ENCODE results near the gene ZBTB21.

Gene ZBTB21

GRCh38 chr21:41972511-41973205, 37.5 kb downstream of the ZBTB21 start:
- peaks cover 7% of the 10 kb centered on the region for H3K27me3 Mint-ChIP-seq (ENCODE audit: low read depth, poor library complexity)
- no peak for TF ChIP-seq CTCF (IDR thresholded peaks at IDR 0.05)
- peaks cover 5% of the 10 kb centered on the region for H3K36me3 Mint-ChIP-seq (ENCODE audit: low read depth)
- peak overlapping the region; percentile 50 for H3K27ac Mint-ChIP-seq
- DNase-seq, result no peak
- peaks cover 52% of the 10 kb centered on the region for H3K4me1 Mint-ChIP-seq
- H3K4me3 Mint-ChIP-seq, result no peak overlapping the region
- H3K9me3 Mint-ChIP-seq, result peaks cover 11% of the 10 kb centered on the region

GRCh38 chr21:41971891-41972290, 38.3 kb downstream of the ZBTB21 start:
- H3K4me3 Mint-ChIP-seq, result no peak overlapping the region
- H3K4me1 Mint-ChIP-seq, result peaks cover 60% of the 10 kb centered on the region
- DNase-seq, result no peak

GRCh38 chr21:41970751-41971653, 39.2 kb downstream of the ZBTB21 start:
- Mint-ChIP-seq H3K36me3 (ENCODE audit: low read depth) (peaks cover 5% of the 10 kb centered on the region), H3K4me1 (peaks cover 68% of the 10 kb centered on the region)

More at GRCh38 chr21:41971891-41972290, 38.3 kb downstream of the ZBTB21 start:
- H3K27ac Mint-ChIP-seq, result no peak overlapping the region
- no peak for TF ChIP-seq CTCF (IDR thresholded peaks at IDR 0.05)
- H3K36me3 Mint-ChIP-seq (ENCODE audit: low read depth), result peaks cover 5% of the 10 kb centered on the region
- H3K27me3 Mint-ChIP-seq (ENCODE audit: low read depth, poor library complexity), result peaks cover 10% of the 10 kb centered on the region
- peaks cover 11% of the 10 kb centered on the region for H3K9me3 Mint-ChIP-seq

GRCh38 chr21:41970106-41970391, 40.1 kb downstream of the ZBTB21 start:
- DNase-seq, result no peak
- peaks cover 23% of the 10 kb centered on the region for H3K27me3 Mint-ChIP-seq (ENCODE audit: low read depth, poor library complexity)
- TF ChIP-seq CTCF (IDR thresholded peaks at IDR 0.05), result no peak
- peaks cover 77% of the 10 kb centered on the region for H3K4me1 Mint-ChIP-seq
- H3K4me3 Mint-ChIP-seq, result no peak overlapping the region
- peaks cover 5% of the 10 kb centered on the region for H3K36me3 Mint-ChIP-seq (ENCODE audit: low read depth)
- peaks cover 11% of the 10 kb centered on the region for H3K9me3 Mint-ChIP-seq
- no peak overlapping the region for H3K27ac Mint-ChIP-seq

More at GRCh38 chr21:41970751-41971653, 39.2 kb downstream of the ZBTB21 start:
- no peak for DNase-seq
- TF ChIP-seq CTCF (IDR thresholded peaks at IDR 0.05), result no peak
- no peak overlapping the region for H3K4me3 Mint-ChIP-seq
- peaks cover 17% of the 10 kb centered on the region for H3K27me3 Mint-ChIP-seq (ENCODE audit: low read depth, poor library complexity)
- H3K27ac Mint-ChIP-seq, result peak overlapping the region; percentile 48
- H3K9me3 Mint-ChIP-seq, result peaks cover 11% of the 10 kb centered on the region

- Mint-ChIP-seq H3K4me3 (no peak overlapping the region), H3K9me3 (peaks cover 9% of the 10 kb centered on the region), H3K36me3 (ENCODE audit: low read depth) (peaks cover 2% of the 10 kb centered on the region), H3K27ac (peak overlapping the region; percentile 96), H3K4me1 (peaks cover 76% of the 10 kb centered on the region), H3K27me3 (ENCODE audit: low read depth, poor library complexity) (peaks cover 26% of the 10 kb centered on the region)
- TF ChIP-seq CTCF (IDR thresholded peaks at IDR 0.05), result no peak
- no peak for DNase-seq
These were observed 42.5 kb downstream of the ZBTB21 start for GRCh38 chr21:41967708-41968107.

All from nephron progenitor cell (in vitro differentiated cells).